Neural progenitor cell (in vitro differentiated cells): Measurements from ENCODE around the gene KLHDC3. TPM values are rescaled to one million over a fixed set of nuclear protein-coding genes. Genes with fewer than 3 reads are reported as not detected.

Experiments used
- DNase-seq: peaks from one replicate; pipeline ENCODE4 v3.0.0-alpha.2; 2016; ENCODE audit warnings: low spot score
- H2AFZ ChIP-seq: fragments of 200-600 bp; sonication (generic); replicated peaks from 2 replicates; pipeline ENCODE4 v1.6.1; 2016; ENCODE audit warnings: antibody characterized with exemption
- H3F3A ChIP-seq: fragments of 200-600 bp; sonication (generic); 2 replicates; pipeline ENCODE4 v1.6.1; 2016; ENCODE audit warnings: antibody characterized with exemption, low read depth
- H3K27ac ChIP-seq: fragments of 200-600 bp; sonication (generic); 2 replicates; pipeline ENCODE4 v1.5.1; 2016; ENCODE audit warnings: mild to moderate bottlenecking
- H3K27me3 ChIP-seq: fragments of 200-600 bp; sonication (generic); 2 replicates; pipeline ENCODE4 v1.6.1; 2016; ENCODE audit warnings: mild to moderate bottlenecking, moderate library complexity
- H3K36me3 ChIP-seq: fragments of 200-600 bp; sonication (generic); 2 replicates; pipeline ENCODE4 v1.5.1; 2016
- H3K4me1 ChIP-seq: fragments of 200-600 bp; sonication (generic); 2 replicates; pipeline ENCODE4 v1.6.1; 2016; ENCODE audit warnings: mixed run types
- H3K4me2 ChIP-seq: fragments of 200-600 bp; sonication (generic); 2 replicates; pipeline ENCODE4 v1.6.1; 2016
- H3K4me3 ChIP-seq: fragments of 200-600 bp; sonication (generic); 2 replicates; pipeline ENCODE4 v1.5.1; 2016
- H3K79me2 ChIP-seq: fragments of 200-600 bp; sonication (generic); 2 replicates; pipeline ENCODE4 v1.6.1; 2016; ENCODE audit warnings: low read depth
- H3K9ac ChIP-seq: fragments of 200-600 bp; sonication (generic); 2 replicates; pipeline ENCODE4 v1.6.1; 2016
- H3K9me3 ChIP-seq: fragments of 200-600 bp; sonication (generic); 2 replicates; pipeline ENCODE4 v1.5.1; 2016; ENCODE audit warnings: low read depth
- H4K20me1 ChIP-seq: fragments of 200-600 bp; sonication (generic); 2 replicates; pipeline ENCODE4 v1.6.1; 2016; ENCODE audit warnings: low read depth
- H3K27ac Mint-ChIP-seq: 3 replicates; pipeline ENCODE4 v1.8.0; 2021; ENCODE audit warnings: mixed read lengths
- H3K27me3 Mint-ChIP-seq: 2 replicates; pipeline ENCODE4 v1.8.0; 2022; ENCODE audit warnings: low read depth, mild to moderate bottlenecking, inconsistent platforms, moderate library complexity, mixed read lengths; ENCODE audit not compliant: insufficient read depth
- H3K36me3 Mint-ChIP-seq: 3 replicates; pipeline ENCODE4 v1.8.0; 2021; ENCODE audit warnings: mixed read lengths
- H3K4me1 Mint-ChIP-seq: 3 replicates; pipeline ENCODE4 v1.8.0; 2021; ENCODE audit warnings: mixed read lengths
- H3K4me3 Mint-ChIP-seq: 3 replicates; pipeline ENCODE4 v1.8.0; 2021; ENCODE audit warnings: mild to moderate bottlenecking, moderate library complexity, mixed read lengths
- H3K9me3 Mint-ChIP-seq: 3 replicates; pipeline ENCODE4 v1.8.0; 2020; ENCODE audit warnings: mixed read lengths
- EZH2phosphoT487 ChIP-seq: fragments of 200-600 bp; sonication (generic); IDR thresholded peaks from 2 replicates; pipeline ENCODE4 v1.6.1; 2017; ENCODE audit warnings: antibody characterized with exemption
- total RNA-seq: library from RNA; depleted of rRNA; stranded (reverse); fragments of >200 nt; gene quantifications from 2 replicates; pipeline ENCODE4 v1.2.3, GENCODE V29; 2015; ENCODE audit warnings: low replicate concordance
- TF ChIP-seq, protein P1 (sequence below): fragments of 200-600 bp; sonication (generic); IDR thresholded peaks from 2 replicates; pipeline ENCODE4 v1.5.1; 2017; ENCODE audit warnings: antibody characterized with exemption, mild to moderate bottlenecking

The KLHDC3 gene
- total RNA-seq, 1 donor from 2014 or later: 122 TPM

DNA sequence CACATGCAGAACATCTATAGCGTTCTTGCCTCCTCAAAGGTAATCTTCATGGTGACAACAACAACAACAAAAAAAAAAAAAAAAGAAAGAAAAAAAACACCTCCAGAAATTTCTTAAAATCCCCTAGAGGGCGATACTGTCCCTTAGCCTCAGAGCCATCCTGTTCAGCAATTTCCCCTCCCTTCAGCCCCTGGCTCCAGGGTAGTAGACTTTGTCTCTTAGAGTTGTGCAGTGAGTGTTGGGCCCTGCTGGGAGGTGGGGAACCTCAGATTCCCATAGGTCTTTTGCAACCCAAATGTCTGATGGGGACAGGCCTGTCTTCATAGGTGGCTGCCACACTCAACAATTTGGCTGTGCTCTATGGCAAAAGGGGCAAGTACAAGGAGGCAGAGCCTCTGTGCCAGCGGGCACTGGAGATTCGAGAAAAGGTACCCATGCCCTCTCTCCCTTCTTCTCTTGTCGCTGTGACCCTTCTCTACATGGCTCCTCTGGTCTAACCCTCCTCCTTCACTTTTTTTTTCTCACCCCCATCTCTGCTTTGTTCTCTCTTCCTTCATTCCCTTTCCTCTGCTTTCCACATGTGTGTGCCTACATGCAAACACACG is 56.1 kb downstream of the KLHDC3 start:
- no peak overlapping the region for H3K27ac ChIP-seq
- H3K4me3 Mint-ChIP-seq: peak overlapping the region; percentile 7

More for the DNA sequence above, 56.1 kb downstream of the KLHDC3 start:
- H3K27me3 Mint-ChIP-seq: peaks cover 2% of the 10 kb centered on the region
- H3K9me3 Mint-ChIP-seq: no peaks in the 10 kb centered on the region
- Histone ChIP-seq H3F3A (no peaks in the 10 kb centered on the region), H3K27me3 (no peaks in the 10 kb centered on the region), H3K4me3 (no peak overlapping the region), H2AFZ (no peak overlapping the region), H3K9me3 (no peaks in the 10 kb centered on the region), H3K79me2 (no peaks in the 10 kb centered on the region), H3K4me1 (peaks cover 5% of the 10 kb centered on the region), H3K36me3 (no peaks in the 10 kb centered on the region), H4K20me1 (no peaks in the 10 kb centered on the region), H3K9ac (no peak overlapping the region), H3K4me2 (no peak overlapping the region)
- peak; percentile 76 for DNase-seq
- TF ChIP-seq, protein P1, sequence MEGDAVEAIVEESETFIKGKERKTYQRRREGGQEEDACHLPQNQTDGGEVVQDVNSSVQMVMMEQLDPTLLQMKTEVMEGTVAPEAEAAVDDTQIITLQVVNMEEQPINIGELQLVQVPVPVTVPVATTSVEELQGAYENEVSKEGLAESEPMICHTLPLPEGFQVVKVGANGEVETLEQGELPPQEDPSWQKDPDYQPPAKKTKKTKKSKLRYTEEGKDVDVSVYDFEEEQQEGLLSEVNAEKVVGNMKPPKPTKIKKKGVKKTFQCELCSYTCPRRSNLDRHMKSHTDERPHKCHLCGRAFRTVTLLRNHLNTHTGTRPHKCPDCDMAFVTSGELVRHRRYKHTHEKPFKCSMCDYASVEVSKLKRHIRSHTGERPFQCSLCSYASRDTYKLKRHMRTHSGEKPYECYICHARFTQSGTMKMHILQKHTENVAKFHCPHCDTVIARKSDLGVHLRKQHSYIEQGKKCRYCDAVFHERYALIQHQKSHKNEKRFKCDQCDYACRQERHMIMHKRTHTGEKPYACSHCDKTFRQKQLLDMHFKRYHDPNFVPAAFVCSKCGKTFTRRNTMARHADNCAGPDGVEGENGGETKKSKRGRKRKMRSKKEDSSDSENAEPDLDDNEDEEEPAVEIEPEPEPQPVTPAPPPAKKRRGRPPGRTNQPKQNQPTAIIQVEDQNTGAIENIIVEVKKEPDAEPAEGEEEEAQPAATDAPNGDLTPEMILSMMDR: peak; percentile 82
- TF ChIP-seq EZH2phosphoT487: no peak
- H3K4me1 Mint-ChIP-seq: peaks cover 15% of the 10 kb centered on the region
- H3K27ac Mint-ChIP-seq: no peak overlapping the region
- peaks cover 9% of the 10 kb centered on the region for H3K36me3 Mint-ChIP-seq

Other genes with a start within 250 kb of the KLHDC3 start
- gene BICRAL, start 232.2 kb upstream of the KLHDC3 start, total RNA-seq: 8.6 TPM in 2 replicates
- gene RPL7L1, start 134.6 kb upstream of the KLHDC3 start, total RNA-seq: 92.0 and 106 TPM in 2 replicates
- gene PTCRA, start 98.2 kb upstream of the KLHDC3 start, total RNA-seq: not detected in 2 replicates
- 38.0 and 65.4 TPM in 2 replicates for gene CNPY3, start 84.8 kb upstream of the KLHDC3 start, total RNA-seq
- gene GNMT, start 53.5 kb upstream of the KLHDC3 start, total RNA-seq: 0.50 TPM in 1 of 2 replicates, not detected in the other
- gene PEX6, start 35.1 kb upstream of the KLHDC3 start, total RNA-seq: 11.3 and 22.4 TPM in 2 replicates
- 75.0 and 103 TPM in 2 replicates for gene PPP2R5D, start 29.7 kb upstream of the KLHDC3 start, total RNA-seq
- 73.1 and 88.3 TPM in 2 replicates for gene MEA1, start 303 bp upstream of the KLHDC3 start, total RNA-seq
- 77.8 and 93.3 TPM in 2 replicates for gene RRP36, start 7.4 kb downstream of the KLHDC3 start, total RNA-seq
- gene CUL7, start 39.6 kb downstream of the KLHDC3 start, total RNA-seq: 23.1 and 43.7 TPM in 2 replicates
- gene MRPL2, start 45.2 kb downstream of the KLHDC3 start, total RNA-seq: 20.7 and 31.7 TPM in 2 replicates
- 12.6 and 28.2 TPM in 2 replicates for gene KLC4, start 45.4 kb downstream of the KLHDC3 start, total RNA-seq
- 68.0 and 155 TPM in 2 replicates for gene PTK7, start 62.1 kb downstream of the KLHDC3 start, total RNA-seq
- 15.0 and 35.6 TPM in 2 replicates for gene SRF, start 157.0 kb downstream of the KLHDC3 start, total RNA-seq
- 14.1 and 25.9 TPM in 2 replicates for gene CUL9, start 167.9 kb downstream of the KLHDC3 start, total RNA-seq
- gene DNPH1, start 215.2 kb downstream of the KLHDC3 start, total RNA-seq: 25.2 and 113 TPM in 2 replicates
- 1.7 and 3.2 TPM in 2 replicates for gene TTBK1, start 229.2 kb downstream of the KLHDC3 start, total RNA-seq